KMS-11 (cell line): ENCODE results near the gene TMPRSS2.

Source experiments
- H2AFZ ChIP-seq: fragments of 200-600 bp; sonication (generic); 2 replicates; pipeline ENCODE4 v1.6.1; 2016; ENCODE audit warnings: antibody characterized with exemption, mixed run types, low read depth
- H3K27ac ChIP-seq: fragments of 200-600 bp; sonication (generic); 2 replicates; pipeline ENCODE4 v1.6.1; 2016; ENCODE audit warnings: mild to moderate bottlenecking, mixed run types
- H3K27me3 ChIP-seq: fragments of 200-600 bp; sonication (generic); 2 replicates; pipeline ENCODE4 v1.6.1; 2017; ENCODE audit warnings: mild to moderate bottlenecking, low read depth, mixed run types, moderate library complexity; ENCODE audit not compliant: insufficient read depth
- H3K36me3 ChIP-seq: fragments of 200-600 bp; sonication (generic); 2 replicates; pipeline ENCODE4 v1.6.1; 2017; ENCODE audit warnings: mild to moderate bottlenecking, mixed run types; ENCODE audit not compliant: insufficient read depth
- H3K4me1 ChIP-seq: fragments of 200-600 bp; sonication (generic); 2 replicates; pipeline ENCODE4 v1.6.1; 2016; ENCODE audit warnings: mild to moderate bottlenecking, low read depth, mixed run types; ENCODE audit not compliant: poor library complexity, severe bottlenecking
- H3K4me2 ChIP-seq: fragments of 200-600 bp; sonication (generic); 2 replicates; pipeline ENCODE4 v1.7.0; 2016; ENCODE audit warnings: mild to moderate bottlenecking, mixed run types
- H3K4me3 ChIP-seq: fragments of 200-600 bp; sonication (generic); IDR thresholded peaks from 2 replicates; pipeline ENCODE4 v1.6.1; 2017; ENCODE audit warnings: low read depth, low read length, mixed read lengths; ENCODE audit not compliant: insufficient read depth
- H3K79me2 ChIP-seq: fragments of 200-600 bp; sonication (generic); 2 replicates; pipeline ENCODE4 v1.6.1; 2016; ENCODE audit warnings: low read depth, mixed run types; ENCODE audit not compliant: insufficient read depth
- H3K9ac ChIP-seq: fragments of 200-600 bp; sonication (generic); 2 replicates; pipeline ENCODE4 v1.6.1; 2016; ENCODE audit warnings: mild to moderate bottlenecking, mixed run types
- H4K20me1 ChIP-seq: fragments of 200-600 bp; sonication (generic); 2 replicates; pipeline ENCODE4 v1.6.1; 2016; ENCODE audit warnings: mild to moderate bottlenecking, mixed run types; ENCODE audit not compliant: insufficient read depth
- CTCF ChIP-seq: fragments of 200-600 bp; sonication (generic); conservative IDR thresholded peaks from 2 replicates; pipeline ENCODE4 v1.6.1; 2017; ENCODE audit warnings: low read depth, mild to moderate bottlenecking, antibody characterized with exemption, low read length, moderate library complexity, mixed read lengths

Gene TMPRSS2

DNA sequence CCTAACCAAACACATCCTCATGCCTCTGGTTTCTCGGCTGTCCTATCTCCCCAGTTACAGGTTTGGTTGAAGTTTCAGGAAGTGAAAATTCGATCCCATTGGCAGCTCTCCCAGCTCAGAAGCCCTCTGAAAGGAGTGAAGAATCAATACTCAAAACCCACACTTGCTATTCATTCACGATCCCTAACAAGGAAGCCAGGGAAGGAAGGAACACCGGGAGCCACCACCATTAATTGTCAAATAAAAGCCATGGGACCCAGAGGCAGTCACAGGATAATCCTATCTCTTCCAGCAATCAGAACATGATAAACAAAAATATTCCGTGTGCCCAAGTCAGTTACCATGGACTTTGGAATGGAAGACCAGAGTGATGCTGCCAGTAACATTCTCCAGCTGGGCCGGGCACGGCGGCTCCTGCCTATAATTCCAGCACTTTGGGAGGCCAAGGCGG lies 7.0 kb downstream of the TMPRSS2 start:
- Histone ChIP-seq H3K9ac (no peak overlapping the region), H3K27ac (no peak overlapping the region), H3K4me2 (no peak overlapping the region), H3K79me2 (no peaks in the 10 kb centered on the region), H4K20me1 (no peaks in the 10 kb centered on the region), H2AFZ (no peak overlapping the region), H3K27me3 (no peaks in the 10 kb centered on the region), H3K4me3 (no peak overlapping the region), H3K4me1 (no peaks in the 10 kb centered on the region), H3K36me3 (no peaks in the 10 kb centered on the region)
- TF ChIP-seq CTCF = no peak

GRCh38 chr21:41500363-41500762 lies 7.6 kb downstream of the TMPRSS2 start:
- Histone ChIP-seq H3K4me2 (no peak overlapping the region), H4K20me1 (no peaks in the 10 kb centered on the region), H3K9ac (no peak overlapping the region), H3K4me1 (no peaks in the 10 kb centered on the region), H3K27ac (no peak overlapping the region), H3K4me3 (no peak overlapping the region), H2AFZ (no peak overlapping the region), H3K27me3 (no peaks in the 10 kb centered on the region), H3K79me2 (no peaks in the 10 kb centered on the region), H3K36me3 (no peaks in the 10 kb centered on the region)
- TF ChIP-seq CTCF = no peak

DNA sequence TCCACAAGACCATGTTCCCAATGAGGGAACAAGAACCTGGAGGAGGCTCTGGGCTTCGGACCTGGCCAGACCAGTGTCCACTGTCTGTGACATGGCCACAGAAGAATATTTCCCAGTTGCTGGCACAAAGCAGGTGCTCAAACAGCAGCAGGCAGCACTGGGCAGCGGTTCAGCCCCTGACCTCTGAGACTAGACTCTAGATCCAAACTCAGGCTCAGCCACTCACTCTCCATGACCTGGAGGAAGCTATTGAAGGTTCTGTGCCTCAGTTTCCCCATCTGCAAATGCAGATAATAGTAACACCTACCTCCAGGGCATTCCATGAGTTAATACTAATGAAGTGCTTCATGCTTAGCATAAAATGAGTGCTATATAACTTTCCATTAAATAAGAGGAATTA lies 8.0 kb downstream of the TMPRSS2 start:
- H3K4me1 ChIP-seq = no peaks in the 10 kb centered on the region
- no peaks in the 10 kb centered on the region for H4K20me1 ChIP-seq
- no peak overlapping the region for H2AFZ ChIP-seq
- no peak overlapping the region for H3K4me2 ChIP-seq
- no peaks in the 10 kb centered on the region for H3K79me2 ChIP-seq
- no peak for TF ChIP-seq CTCF
- H3K9ac ChIP-seq = no peak overlapping the region
- H3K36me3 ChIP-seq = no peaks in the 10 kb centered on the region
- no peaks in the 10 kb centered on the region for H3K27me3 ChIP-seq
- no peak overlapping the region for H3K27ac ChIP-seq
- no peak overlapping the region for H3K4me3 ChIP-seq

- Histone ChIP-seq H3K79me2 (no peaks in the 10 kb centered on the region), H3K4me1 (no peaks in the 10 kb centered on the region), H2AFZ (no peak overlapping the region), H3K27ac (no peak overlapping the region), H3K27me3 (no peaks in the 10 kb centered on the region), H3K4me2 (no peak overlapping the region), H3K36me3 (no peaks in the 10 kb centered on the region), H3K9ac (no peak overlapping the region), H4K20me1 (no peaks in the 10 kb centered on the region), H3K4me3 (no peak overlapping the region)
- no peak for TF ChIP-seq CTCF
Observed at GRCh38 chr21:41497788-41498187, 10.2 kb downstream of the TMPRSS2 start.

DNA sequence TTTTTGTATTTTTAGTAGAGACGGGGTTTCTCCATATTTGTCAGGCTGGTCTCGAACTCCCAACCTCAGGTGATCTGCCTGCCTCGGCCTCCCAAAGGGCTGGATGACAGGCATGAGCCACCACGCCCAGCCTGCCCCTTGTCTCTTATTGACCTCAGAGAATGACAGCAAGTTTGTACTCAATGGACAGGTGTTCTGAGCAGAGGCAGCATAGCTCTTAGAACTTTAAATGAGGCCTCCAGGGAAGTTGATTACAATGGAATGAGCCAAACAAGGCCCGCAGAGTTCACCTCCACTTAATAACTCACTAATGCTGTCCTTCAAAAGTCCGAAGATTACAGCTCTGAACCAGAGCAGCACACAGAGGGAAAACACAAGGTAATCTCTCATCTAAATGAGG lies 10.9 kb downstream of the TMPRSS2 start:
- Histone ChIP-seq H3K27me3 (no peaks in the 10 kb centered on the region), H4K20me1 (no peaks in the 10 kb centered on the region)

More for the DNA sequence above, 10.9 kb downstream of the TMPRSS2 start:
- H2AFZ ChIP-seq = no peak overlapping the region
- no peak overlapping the region for H3K9ac ChIP-seq
- H3K79me2 ChIP-seq = no peaks in the 10 kb centered on the region
- H3K27ac ChIP-seq = no peak overlapping the region
- no peaks in the 10 kb centered on the region for H3K36me3 ChIP-seq
- H3K4me3 ChIP-seq = no peak overlapping the region
- TF ChIP-seq CTCF = no peak
- H3K4me2 ChIP-seq = no peak overlapping the region
- no peaks in the 10 kb centered on the region for H3K4me1 ChIP-seq
